H9 (cell line): Measurements from ENCODE around the gene LRFN2. TPM values are rescaled to one million over a fixed set of nuclear protein-coding genes. Genes with fewer than 3 reads are reported as not detected.
A peak's percentile ranks its signal among the peaks of the same experiment; 100 is the strongest.

Experiments used
- DNase-seq: peaks from one replicate; pipeline ENCODE4 v3.0.0-alpha.2; 2017
- H2AFZ ChIP-seq: one replicate; pipeline ENCODE4 v1.6.1; 2013; ENCODE audit warnings: mild to moderate bottlenecking, low read length, control low read depth, moderate library complexity
- H2AK5ac ChIP-seq: 2 replicates; pipeline ENCODE4 v1.6.1; 2013; ENCODE audit warnings: low read length, control low read depth, mixed read lengths; ENCODE audit not compliant: insufficient read length
- H2BK120ac ChIP-seq: one replicate; pipeline ENCODE4 v1.6.1; 2013; ENCODE audit warnings: low read depth, mild to moderate bottlenecking, low read length, control low read depth, inconsistent platforms; ENCODE audit not compliant: poor library complexity, severe bottlenecking
- H2BK12ac ChIP-seq: 2 replicates; pipeline ENCODE4 v1.6.1; 2013; ENCODE audit warnings: low read length, control low read depth, mixed read lengths, low read depth; ENCODE audit not compliant: insufficient read length
- H2BK15ac ChIP-seq: 2 replicates; pipeline ENCODE4 v1.6.1; 2013; ENCODE audit warnings: low read depth, low read length, control low read depth
- H2BK20ac ChIP-seq: one replicate; pipeline ENCODE4 v1.6.1; 2013; ENCODE audit warnings: low read depth, mild to moderate bottlenecking, low read length, control low read depth, inconsistent platforms; ENCODE audit not compliant: poor library complexity, severe bottlenecking
- H2BK5ac ChIP-seq: 2 replicates; pipeline ENCODE4 v1.6.1; 2013; ENCODE audit warnings: low read length, control low read depth, mixed read lengths; ENCODE audit not compliant: insufficient read length
- H3K14ac ChIP-seq: 2 replicates; pipeline ENCODE4 v1.6.1; 2013; ENCODE audit warnings: low read length, control low read depth; ENCODE audit not compliant: insufficient read depth
- H3K18ac ChIP-seq: 2 replicates; pipeline ENCODE4 v1.6.1; 2013; ENCODE audit warnings: low read depth, mild to moderate bottlenecking, mixed read lengths, low read length, control low read depth; ENCODE audit not compliant: insufficient read length
- H3K23ac ChIP-seq: 2 replicates; pipeline ENCODE4 v1.6.1; 2013; ENCODE audit warnings: low read length, control low read depth, mixed read lengths, low read depth; ENCODE audit not compliant: insufficient read length
- H3K23me2 ChIP-seq: 2 replicates; pipeline ENCODE4 v1.6.1; 2013; ENCODE audit warnings: low read depth, mild to moderate bottlenecking, mixed read lengths, low read length, control low read depth; ENCODE audit not compliant: insufficient read length, poor library complexity, severe bottlenecking
- H3K27ac ChIP-seq: 2 replicates; pipeline ENCODE4 v1.5.1; 2013; ENCODE audit warnings: low read length, control low read depth, mixed read lengths, low read depth; ENCODE audit not compliant: insufficient read length
- H3K27me3 ChIP-seq: 2 replicates; pipeline ENCODE4 v1.6.1; 2013; ENCODE audit warnings: low read length, control low read depth, inconsistent platforms; ENCODE audit not compliant: insufficient read depth
- H3K4ac ChIP-seq: 2 replicates; pipeline ENCODE4 v1.6.1; 2013; ENCODE audit warnings: low read depth, mild to moderate bottlenecking, control low read depth, inconsistent platforms, low read length, moderate library complexity
- H3K4me1 ChIP-seq: 2 replicates; pipeline ENCODE4 v1.6.1; 2013; ENCODE audit warnings: low read length, control low read depth, inconsistent platforms; ENCODE audit not compliant: insufficient read depth
- H3K4me2 ChIP-seq: 2 replicates; pipeline ENCODE4 v1.6.1; 2013; ENCODE audit warnings: low read length, control low read depth, mixed read lengths; ENCODE audit not compliant: insufficient read length, insufficient read depth
- H3K56ac ChIP-seq: 2 replicates; pipeline ENCODE4 v1.6.1; 2013; ENCODE audit warnings: low read depth, mild to moderate bottlenecking, mixed read lengths, low read length, control low read depth; ENCODE audit not compliant: insufficient read length
- H3K79me1 ChIP-seq: 2 replicates; pipeline ENCODE4 v1.6.1; 2013; ENCODE audit warnings: low read depth, mild to moderate bottlenecking, moderate library complexity, low read length, control low read depth, inconsistent platforms; ENCODE audit not compliant: insufficient read depth, poor library complexity, severe bottlenecking
- H3K79me2 ChIP-seq: 2 replicates; pipeline ENCODE4 v1.6.1; 2013; ENCODE audit warnings: low read length, control low read depth, inconsistent platforms; ENCODE audit not compliant: insufficient read depth
- H3K9ac ChIP-seq: 2 replicates; pipeline ENCODE4 v1.6.1; 2013; ENCODE audit warnings: low read length, control low read depth, mixed read lengths; ENCODE audit not compliant: insufficient read length; ENCODE audit errors: extremely low read depth
- H3K9me3 ChIP-seq: one replicate; pipeline ENCODE4 v1.6.1; 2013; ENCODE audit warnings: low read depth, low read length, inconsistent platforms; ENCODE audit not compliant: control insufficient read depth
- H3T11ph ChIP-seq: one replicate; pipeline ENCODE4 v1.6.1; 2013; ENCODE audit warnings: mild to moderate bottlenecking, low read length, control low read depth, inconsistent platforms
- H4K20me1 ChIP-seq: one replicate; pipeline ENCODE4 v1.6.1; 2013; ENCODE audit not compliant: control insufficient read depth, insufficient read length, insufficient read depth
- H4K5ac ChIP-seq: 2 replicates; pipeline ENCODE4 v1.6.1; 2013; ENCODE audit warnings: low read depth, mild to moderate bottlenecking, mixed read lengths, low read length, control low read depth; ENCODE audit not compliant: insufficient read length
- H4K8ac ChIP-seq: replicated peaks from 2 replicates; pipeline ENCODE4 v1.6.1; 2013; ENCODE audit warnings: low read length, control low read depth, mixed read lengths, low read depth; ENCODE audit not compliant: insufficient read length
- H4K91ac ChIP-seq: 2 replicates; pipeline ENCODE4 v1.6.1; 2013; ENCODE audit warnings: low read depth, mild to moderate bottlenecking, moderate library complexity, mixed read lengths, low read length, control low read depth; ENCODE audit not compliant: insufficient read length
- H3K27ac Mint-ChIP-seq, 3 experiments: 2 replicates in 2 of 3; 3 replicates in 1 of 3; pipeline ENCODE4 v1.8.0; 2020 to 2021; ENCODE audit warnings: mixed read lengths in 3 of 3, mild to moderate bottlenecking in 1 of 3, moderate library complexity in 1 of 3
- H3K27me3 Mint-ChIP-seq: 2 replicates; pipeline ENCODE4 v1.8.0; 2021; ENCODE audit warnings: low read depth, mild to moderate bottlenecking, moderate library complexity, mixed read lengths
- H3K36me3 Mint-ChIP-seq, 3 experiments: 2 replicates in 2 of 3; 3 replicates in 1 of 3; pipeline ENCODE4 v1.8.0; 2020 to 2021; ENCODE audit warnings: low read depth in 3 of 3, mixed read lengths in 3 of 3; ENCODE audit not compliant: insufficient read depth in 1 of 3
- H3K4me1 Mint-ChIP-seq, 2 experiments: 2 replicates each; pipeline ENCODE4 v1.8.0; 2020; ENCODE audit warnings: mixed read lengths in 2 of 2
- H3K4me3 Mint-ChIP-seq, 2 experiments: 2 replicates in 1 of 2; 3 replicates in 1 of 2; pipeline ENCODE4 v1.8.0; 2020 to 2021; ENCODE audit warnings: mild to moderate bottlenecking in 2 of 2, mixed read lengths in 2 of 2, moderate library complexity in 1 of 2
- H3K9me3 Mint-ChIP-seq, 2 experiments: 2 replicates in 1 of 2; 3 replicates in 1 of 2; pipeline ENCODE4 v1.8.0; 2020; ENCODE audit warnings: mild to moderate bottlenecking in 2 of 2, mixed read lengths in 2 of 2, moderate library complexity in 1 of 2
- WGBS: extraction: QIAGEN DNeasy Blood & Tissue Kit; methylation state at CpG from one replicate; pipeline ENCODE4 v1.1.7; 2013; ENCODE audit warnings: missing lambda C conversion rate, low lambda C conversion rate, mixed read lengths; ENCODE audit not compliant: insufficient read length; ENCODE audit errors: extremely low coverage; 5-methylcytosine and 5-hydroxymethylcytosine counted together
- total RNA-seq: library from RNA; stranded (reverse); gene quantifications from 2 replicates; pipeline ENCODE4 v1.2.1, GENCODE V29; 2021
- TF ChIP-seq, protein P1 (sequence below): fragments of 200-600 bp; sonication (generic); conservative IDR thresholded peaks from 3 replicates; pipeline ENCODE4 v1.8.0; 2021; ENCODE audit warnings: antibody characterized with exemption, mild to moderate bottlenecking

Gene LRFN2
- total RNA-seq, 1 experiment from 2014 or later, result 0.11 TPM

DNA sequence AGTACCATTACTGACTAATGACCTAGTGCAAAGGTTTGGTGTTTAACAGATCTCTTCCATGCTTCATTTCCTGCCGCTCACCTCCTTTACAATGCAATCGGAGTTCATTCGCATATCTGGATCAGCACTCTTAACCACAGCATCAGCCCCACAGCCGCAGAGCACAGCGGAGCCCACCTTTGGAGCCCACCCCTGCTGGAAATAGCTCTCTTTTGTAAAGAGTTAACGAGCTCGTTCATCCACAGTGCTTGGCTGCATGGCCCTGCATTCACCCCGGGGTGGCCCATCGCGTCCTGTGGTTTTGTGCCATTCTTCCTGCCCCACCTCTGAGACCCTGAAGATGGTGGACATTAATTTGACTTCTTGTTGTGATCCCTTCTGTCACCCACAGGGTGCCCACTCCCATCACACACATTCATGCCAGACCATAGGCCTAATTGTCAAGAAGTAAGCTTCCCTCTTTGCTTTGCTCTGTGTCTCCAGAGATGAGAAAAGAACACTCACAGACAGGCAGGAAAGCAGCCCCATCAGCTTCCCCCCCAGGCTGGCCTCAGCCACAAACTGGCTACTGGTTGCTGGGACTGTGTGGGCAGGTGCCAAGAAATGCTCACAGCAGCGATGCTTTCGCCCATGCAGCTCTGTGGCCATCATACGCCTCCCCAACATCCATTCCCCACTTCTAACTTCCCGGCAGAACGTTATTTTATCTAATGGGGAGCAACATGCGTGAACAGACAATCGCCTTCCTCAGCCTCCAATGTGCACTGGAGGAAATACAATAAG lies 167.0 kb downstream of the LRFN2 start:
- Histone ChIP-seq H2AFZ (no peak overlapping the region), H3K23me2 (no peaks in the 10 kb centered on the region), H3K4me1 (peaks cover 24% of the 10 kb centered on the region), H3K18ac (no peak overlapping the region), H2BK15ac (no peak overlapping the region), H2AK5ac (no peak overlapping the region), H3K4ac (no peak overlapping the region), H2BK12ac (no peak overlapping the region), H3K79me1 (no peaks in the 10 kb centered on the region), H4K91ac (no peak overlapping the region), H3K4me2 (peak overlapping the region; percentile 26), H3K9ac (no peak overlapping the region), H4K20me1 (no peaks in the 10 kb centered on the region), H3K23ac (no peak overlapping the region), H3K27me3 (no peaks in the 10 kb centered on the region), H2BK120ac (no peak overlapping the region), H3K27ac (no peak overlapping the region), H3K14ac (no peak overlapping the region), H4K5ac (no peak overlapping the region), H3K9me3 (no peaks in the 10 kb centered on the region), H4K8ac (no peak overlapping the region), H3K56ac (no peak overlapping the region), H2BK20ac (no peak overlapping the region), H3K79me2 (no peaks in the 10 kb centered on the region), H2BK5ac (no peak overlapping the region), H3T11ph (no peak overlapping the region)
- Mint-ChIP-seq H3K27ac (peak overlapping the region in 2 of 3 experiments; percentile 93 to 97; a peak in 6 of 7 replicates), H3K4me3 (peak overlapping the region in 1 of 2 experiments; percentile 65; a peak in 1 of 5 replicates), H3K27me3 (no peaks in the 10 kb centered on the region; the same call in none of the 2 replicates), H3K36me3 (no peaks in the 10 kb centered on the region), H3K9me3 (no peaks in the 10 kb centered on the region), H3K4me1 (peaks cover 43 to 48% of the 10 kb centered on the region in 2 experiments)
- TF ChIP-seq, protein P1, sequence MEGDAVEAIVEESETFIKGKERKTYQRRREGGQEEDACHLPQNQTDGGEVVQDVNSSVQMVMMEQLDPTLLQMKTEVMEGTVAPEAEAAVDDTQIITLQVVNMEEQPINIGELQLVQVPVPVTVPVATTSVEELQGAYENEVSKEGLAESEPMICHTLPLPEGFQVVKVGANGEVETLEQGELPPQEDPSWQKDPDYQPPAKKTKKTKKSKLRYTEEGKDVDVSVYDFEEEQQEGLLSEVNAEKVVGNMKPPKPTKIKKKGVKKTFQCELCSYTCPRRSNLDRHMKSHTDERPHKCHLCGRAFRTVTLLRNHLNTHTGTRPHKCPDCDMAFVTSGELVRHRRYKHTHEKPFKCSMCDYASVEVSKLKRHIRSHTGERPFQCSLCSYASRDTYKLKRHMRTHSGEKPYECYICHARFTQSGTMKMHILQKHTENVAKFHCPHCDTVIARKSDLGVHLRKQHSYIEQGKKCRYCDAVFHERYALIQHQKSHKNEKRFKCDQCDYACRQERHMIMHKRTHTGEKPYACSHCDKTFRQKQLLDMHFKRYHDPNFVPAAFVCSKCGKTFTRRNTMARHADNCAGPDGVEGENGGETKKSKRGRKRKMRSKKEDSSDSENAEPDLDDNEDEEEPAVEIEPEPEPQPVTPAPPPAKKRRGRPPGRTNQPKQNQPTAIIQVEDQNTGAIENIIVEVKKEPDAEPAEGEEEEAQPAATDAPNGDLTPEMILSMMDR, result no peak; the same call in 2 of the 3 replicates
- no CpG with 5 or more reads among the region's 17 CpGs for WGBS
- no peak for DNase-seq
